ENCODE data around the gene AMDHD2. TPM values are rescaled to one million over a fixed set of nuclear protein-coding genes. Genes with fewer than 3 reads are reported as not detected.

Gene AMDHD2
- total and polyA plus RNA-seq, 2 experiments from 2014 or later, result 15.2 to 31.9 TPM

DNA sequence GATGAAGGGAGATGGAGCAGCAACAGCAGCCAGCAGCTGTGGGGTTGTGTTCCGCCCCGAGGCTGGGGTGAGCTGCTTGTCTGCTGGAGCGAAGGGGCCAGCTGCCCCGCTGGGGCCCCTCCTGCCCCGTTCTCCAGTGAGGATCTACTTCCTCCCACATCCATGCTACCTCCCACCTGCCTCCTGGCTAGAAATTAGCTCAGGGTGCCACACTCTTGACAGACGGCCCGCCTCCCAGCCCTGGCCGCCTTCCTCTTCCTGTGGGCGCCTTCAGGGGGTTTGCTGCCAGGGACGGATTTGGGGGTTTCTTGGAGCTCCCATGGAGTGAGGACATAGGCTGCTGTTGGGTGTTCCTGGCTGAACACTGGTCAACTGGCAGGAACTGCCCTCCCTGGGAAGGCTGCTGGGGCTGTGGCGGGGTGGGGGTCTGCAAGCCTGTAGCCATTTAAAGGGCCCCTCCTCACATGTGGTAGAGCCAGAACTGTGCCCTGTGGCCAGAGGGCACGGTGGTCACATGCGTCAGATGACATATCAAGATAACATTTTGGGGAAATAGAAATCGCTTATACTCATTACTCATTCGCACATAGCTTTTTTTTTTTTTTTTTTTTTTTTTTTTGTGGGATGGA, 32.2 kb upstream of the AMDHD2 start:
- H3K79me2 ChIP-seq (ENCODE audit: insufficient read depth), result peaks cover 72% of the 10 kb centered on the region
- H3K4me2 ChIP-seq (ENCODE audit: unreplicated experiment), result no peak overlapping the region
- no peaks in the 10 kb centered on the region for H3K36me3 ChIP-seq (ENCODE audit: low read depth)

DNA sequence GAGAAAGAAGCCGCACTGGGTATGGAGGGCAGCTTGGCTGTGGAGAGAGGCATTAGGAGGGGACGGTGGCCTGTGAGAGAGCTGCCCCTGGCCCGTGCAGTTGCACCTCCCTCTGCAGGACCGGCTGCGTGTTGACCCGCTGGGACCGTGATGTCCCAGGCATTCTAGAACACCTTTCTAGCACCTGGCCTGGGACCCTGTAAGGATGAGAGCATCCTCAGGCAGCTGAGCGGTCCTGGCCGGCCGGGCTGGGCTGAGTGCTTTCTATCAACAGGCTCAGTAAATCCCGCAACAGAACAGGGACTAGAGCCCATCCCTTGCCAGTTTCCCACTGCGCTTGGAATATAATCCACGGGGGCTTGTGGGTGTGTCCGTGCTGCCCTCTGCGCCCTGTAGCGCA, 30.6 kb upstream of the AMDHD2 start:
- Histone ChIP-seq H2AFZ (no peak overlapping the region), H3K79me2 (ENCODE audit: insufficient read depth) (peaks cover 63% of the 10 kb centered on the region), H4K20me1 (ENCODE audit: insufficient read depth) (no peaks in the 10 kb centered on the region), H3K9ac (no peak overlapping the region), H3K4me3 (no peak overlapping the region), H3K36me3 (ENCODE audit: low read depth) (no peaks in the 10 kb centered on the region), H3K27ac (no peak overlapping the region), H3K4me2 (ENCODE audit: unreplicated experiment) (no peak overlapping the region), H3K9me2 (ENCODE audit: insufficient read depth) (no peaks in the 10 kb centered on the region), H3F3A (ENCODE audit: insufficient read depth) (no peaks in the 10 kb centered on the region), H3K27me3 (replicated peaks; ENCODE audit: insufficient read depth) (no peaks in the 10 kb centered on the region), H3K9me3 (ENCODE audit: low read depth) (no peaks in the 10 kb centered on the region), H3K4me1 (ENCODE audit: insufficient read depth) (no peaks in the 10 kb centered on the region)
- no peak for DNase-seq
- 96 to 98% methylated on average over 14 to 16 of the region's 16 CpGs for WGBS, 2 experiments (ENCODE audit: low coverage in 1 of 2, low lambda C conversion rate in 2 of 2, missing lambda C conversion rate in 2 of 2)
- no peak for TF ChIP-seq EZH2 (IDR thresholded peaks at IDR 0.05; ENCODE audit: insufficient read depth, poor library complexity, severe bottlenecking)
- no peak for TF ChIP-seq EZH2phosphoT487 (IDR thresholded peaks at IDR 0.05; ENCODE audit: insufficient read depth, low read depth)
- in situ Hi-C loops (cut with MboI), result no loop called here

More for the DNA sequence above, 32.2 kb upstream of the AMDHD2 start:
- Histone ChIP-seq H3K27ac (no peak overlapping the region), H3K9me3 (ENCODE audit: low read depth) (no peaks in the 10 kb centered on the region), H3K4me3 (no peak overlapping the region), H3K9me2 (ENCODE audit: insufficient read depth) (no peaks in the 10 kb centered on the region), H2AFZ (no peak overlapping the region), H4K20me1 (ENCODE audit: insufficient read depth) (no peaks in the 10 kb centered on the region), H3K9ac (no peak overlapping the region), H3F3A (ENCODE audit: insufficient read depth) (peaks cover 6% of the 10 kb centered on the region; the same call in 1 of the 2 replicates), H3K27me3 (replicated peaks; ENCODE audit: insufficient read depth) (no peaks in the 10 kb centered on the region), H3K4me1 (ENCODE audit: insufficient read depth) (peaks cover 10% of the 10 kb centered on the region)
- in situ Hi-C loops (cut with MboI), result no loop called here
- DNase-seq, result no peak
- 92% methylated on average over 15 of the region's 15 CpGs for WGBS, 2 experiments (ENCODE audit: low coverage in 1 of 2, low lambda C conversion rate in 2 of 2, missing lambda C conversion rate in 2 of 2)
- TF ChIP-seq EZH2 (IDR thresholded peaks at IDR 0.05; ENCODE audit: insufficient read depth, poor library complexity, severe bottlenecking) (no peak), EZH2phosphoT487 (IDR thresholded peaks at IDR 0.05; ENCODE audit: insufficient read depth, low read depth) (no peak)

GRCh38 chr16:2490190-2491105, 29.7 kb upstream of the AMDHD2 start:
- in situ Hi-C loops (cut with MboI), result no loop called here
- WGBS, 2 experiments (ENCODE audit: low coverage in 1 of 2, low lambda C conversion rate in 2 of 2, missing lambda C conversion rate in 2 of 2), result 89 to 93% methylated on average over 20 to 23 of the region's 23 CpGs
- TF ChIP-seq EZH2phosphoT487 (IDR thresholded peaks at IDR 0.05; ENCODE audit: insufficient read depth, low read depth) (no peak), EZH2 (IDR thresholded peaks at IDR 0.05; ENCODE audit: insufficient read depth, poor library complexity, severe bottlenecking) (no peak)
- no peaks in the 10 kb centered on the region for H3K9me3 ChIP-seq (ENCODE audit: low read depth)
- no peak overlapping the region for H2AFZ ChIP-seq
- no peak for DNase-seq
- no peaks in the 10 kb centered on the region for H4K20me1 ChIP-seq (ENCODE audit: insufficient read depth)
- no peaks in the 10 kb centered on the region for H3K27me3 ChIP-seq (replicated peaks; ENCODE audit: insufficient read depth)
- H3K27ac ChIP-seq, result no peak overlapping the region
- peaks cover 55% of the 10 kb centered on the region for H3K79me2 ChIP-seq (ENCODE audit: insufficient read depth)
- H3K4me1 ChIP-seq (ENCODE audit: insufficient read depth), result no peaks in the 10 kb centered on the region
- no peaks in the 10 kb centered on the region for H3K36me3 ChIP-seq (ENCODE audit: low read depth)
- no peak overlapping the region for H3K9ac ChIP-seq
- no peaks in the 10 kb centered on the region for H3K9me2 ChIP-seq (ENCODE audit: insufficient read depth)
- no peaks in the 10 kb centered on the region for H3F3A ChIP-seq (ENCODE audit: insufficient read depth)
- no peak overlapping the region for H3K4me2 ChIP-seq (ENCODE audit: unreplicated experiment)
- no peak overlapping the region for H3K4me3 ChIP-seq

DNA sequence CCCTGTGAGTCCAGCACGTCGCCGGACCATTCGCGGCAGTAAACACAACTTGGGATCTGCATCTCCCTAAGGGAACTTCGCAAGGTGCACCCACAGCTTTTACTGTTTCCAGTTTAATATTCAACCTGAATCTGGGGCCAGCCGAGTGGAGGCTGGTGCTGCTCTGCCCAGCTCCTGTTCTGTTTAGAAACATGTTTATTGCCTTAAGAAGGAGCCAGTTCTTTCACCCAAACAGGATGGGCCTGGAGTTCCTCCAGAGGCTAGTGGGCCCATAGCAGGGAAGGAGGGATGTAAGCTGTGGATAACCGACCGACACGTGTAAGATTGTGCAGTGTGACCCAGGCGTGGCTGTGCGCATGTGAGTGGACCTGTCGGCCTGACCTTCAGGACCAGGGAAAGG, 27.9 kb upstream of the AMDHD2 start:
- Histone ChIP-seq H3K36me3 (ENCODE audit: low read depth) (no peaks in the 10 kb centered on the region), H3K79me2 (ENCODE audit: insufficient read depth) (peaks cover 37% of the 10 kb centered on the region), H3K4me3 (no peak overlapping the region), H3K27me3 (replicated peaks; ENCODE audit: insufficient read depth) (no peaks in the 10 kb centered on the region), H2AFZ (no peak overlapping the region), H3K4me2 (ENCODE audit: unreplicated experiment) (no peak overlapping the region), H3K27ac (no peak overlapping the region), H3K9me3 (ENCODE audit: low read depth) (no peaks in the 10 kb centered on the region), H3F3A (ENCODE audit: insufficient read depth) (no peaks in the 10 kb centered on the region), H3K4me1 (ENCODE audit: insufficient read depth) (peaks cover 3% of the 10 kb centered on the region; the same call in 1 of the 2 replicates), H3K9ac (no peak overlapping the region), H4K20me1 (ENCODE audit: insufficient read depth) (no peaks in the 10 kb centered on the region), H3K9me2 (ENCODE audit: insufficient read depth) (no peaks in the 10 kb centered on the region)
- WGBS, 2 experiments (ENCODE audit: low coverage in 1 of 2, low lambda C conversion rate in 2 of 2, missing lambda C conversion rate in 2 of 2), result 94 to 96% methylated on average over 13 of the region's 13 CpGs
- in situ Hi-C loops (cut with MboI), result no loop called here
- no peak for DNase-seq
- no peak for TF ChIP-seq EZH2 (IDR thresholded peaks at IDR 0.05; ENCODE audit: insufficient read depth, poor library complexity, severe bottlenecking)
- TF ChIP-seq EZH2phosphoT487 (IDR thresholded peaks at IDR 0.05; ENCODE audit: insufficient read depth, low read depth), result no peak

All from GM23248 (cell line).